ENCODE data around the gene ABCC4. TPM values are rescaled to one million over a fixed set of nuclear protein-coding genes. Genes with fewer than 3 reads are reported as not detected.

ABCC4 gene
- total RNA-seq, 4 donors from 2014 or later = 15.8 to 26.0 (median 23.8) TPM

DNA sequence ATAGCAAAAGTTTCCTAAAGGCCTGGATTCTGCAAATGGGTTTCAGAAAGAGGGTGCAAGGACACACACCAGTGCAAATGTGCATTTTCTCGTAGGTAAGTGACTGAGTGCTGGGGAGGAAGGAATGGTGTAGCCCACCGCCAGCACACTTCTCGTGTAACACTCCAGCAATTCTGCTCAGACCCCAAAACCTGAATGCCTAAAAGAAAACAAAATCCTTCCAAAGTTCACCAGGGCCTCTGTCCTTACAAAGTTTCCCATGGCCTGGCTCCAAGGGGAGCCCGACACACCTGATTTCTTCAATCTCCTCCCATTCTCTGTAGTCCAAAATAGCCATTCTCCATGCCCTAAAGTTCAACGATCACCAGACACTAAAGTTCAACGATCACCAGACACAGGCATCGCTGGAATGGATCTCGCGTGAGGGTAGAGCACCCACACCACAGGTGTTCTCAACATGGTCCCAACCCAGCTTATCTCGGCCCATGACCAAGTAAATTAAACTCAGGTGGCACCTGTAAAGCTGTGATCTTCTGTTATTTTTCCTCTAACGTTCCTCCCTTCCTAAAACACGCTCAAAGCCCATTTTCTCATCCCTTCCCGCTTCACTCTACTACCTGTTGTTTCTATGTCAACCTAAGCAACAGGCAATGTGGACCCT, 46.0 kb downstream of the ABCC4 start:
- Histone ChIP-seq H3K36me3 (no peaks in the 10 kb centered on the region), H3K27ac (no peak overlapping the region), H3K4me1 (no peaks in the 10 kb centered on the region), H3K9me3 (no peaks in the 10 kb centered on the region), H3K27me3 (no peaks in the 10 kb centered on the region), H3K4me3 (no peak overlapping the region)
- in situ Hi-C loops (cut with MboI; ENCODE audit: low pct_ligation_motif_present in 1 of 4, low pct_unique_long_range_greater_than_20kb in 1 of 4, low sequenced_read_pairs in 3 of 4) (no loop called here), intact Hi-C loops (cut with DNase I; ENCODE audit: low total_unique reads) (no loop called here)
- TF ChIP-seq EP300 (IDR thresholded peaks at IDR 0.05; ENCODE audit: low read depth) (no peak), POLR2AphosphoS5 (IDR thresholded peaks at IDR 0.05) (no peak), POLR2A (IDR thresholded peaks at IDR 0.05) (no peak)
- TF ChIP-seq, protein P1, sequence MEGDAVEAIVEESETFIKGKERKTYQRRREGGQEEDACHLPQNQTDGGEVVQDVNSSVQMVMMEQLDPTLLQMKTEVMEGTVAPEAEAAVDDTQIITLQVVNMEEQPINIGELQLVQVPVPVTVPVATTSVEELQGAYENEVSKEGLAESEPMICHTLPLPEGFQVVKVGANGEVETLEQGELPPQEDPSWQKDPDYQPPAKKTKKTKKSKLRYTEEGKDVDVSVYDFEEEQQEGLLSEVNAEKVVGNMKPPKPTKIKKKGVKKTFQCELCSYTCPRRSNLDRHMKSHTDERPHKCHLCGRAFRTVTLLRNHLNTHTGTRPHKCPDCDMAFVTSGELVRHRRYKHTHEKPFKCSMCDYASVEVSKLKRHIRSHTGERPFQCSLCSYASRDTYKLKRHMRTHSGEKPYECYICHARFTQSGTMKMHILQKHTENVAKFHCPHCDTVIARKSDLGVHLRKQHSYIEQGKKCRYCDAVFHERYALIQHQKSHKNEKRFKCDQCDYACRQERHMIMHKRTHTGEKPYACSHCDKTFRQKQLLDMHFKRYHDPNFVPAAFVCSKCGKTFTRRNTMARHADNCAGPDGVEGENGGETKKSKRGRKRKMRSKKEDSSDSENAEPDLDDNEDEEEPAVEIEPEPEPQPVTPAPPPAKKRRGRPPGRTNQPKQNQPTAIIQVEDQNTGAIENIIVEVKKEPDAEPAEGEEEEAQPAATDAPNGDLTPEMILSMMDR (IDR thresholded peaks at IDR 0.05) = no peak
- no peak for DNase-seq
- WGBS, 2 donors (ENCODE audit: low coverage in 1 of 2) = 95 to 96% methylated on average over 13 of the region's 13 CpGs

DNA sequence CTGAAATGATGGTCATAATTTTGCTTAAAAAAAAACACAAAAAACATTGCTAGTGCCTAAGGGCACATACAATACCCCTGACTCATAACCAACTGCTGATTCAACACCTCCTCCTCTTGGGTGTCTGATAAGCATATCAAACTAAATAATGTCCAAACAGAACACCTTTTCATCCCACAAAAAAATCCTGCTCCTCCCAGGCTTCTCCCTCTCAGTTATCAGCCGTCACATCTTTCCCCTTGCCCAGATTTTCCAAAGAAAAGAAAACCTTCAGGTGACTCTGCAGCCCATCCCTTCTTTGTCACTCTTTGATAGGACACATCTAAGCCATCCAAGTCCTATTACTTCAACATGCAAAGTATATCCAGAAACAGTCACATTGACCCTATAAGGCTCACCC, 46.9 kb downstream of the ABCC4 start:
- no peak for DNase-seq
- no peaks in the 10 kb centered on the region for H3K4me1 ChIP-seq
- TF ChIP-seq, protein P1 (IDR thresholded peaks at IDR 0.05) = no peak
- TF ChIP-seq POLR2AphosphoS5 (IDR thresholded peaks at IDR 0.05) (no peak), POLR2A (IDR thresholded peaks at IDR 0.05) (no peak), EP300 (IDR thresholded peaks at IDR 0.05; ENCODE audit: low read depth) (no peak)
- in situ Hi-C loops (cut with MboI; ENCODE audit: low pct_ligation_motif_present in 1 of 4, low pct_unique_long_range_greater_than_20kb in 1 of 4, low sequenced_read_pairs in 3 of 4) (no loop called here), intact Hi-C loops (cut with DNase I; ENCODE audit: low total_unique reads) (no loop called here)
- no peaks in the 10 kb centered on the region for H3K9me3 ChIP-seq
- H3K36me3 ChIP-seq = no peaks in the 10 kb centered on the region
- H3K4me3 ChIP-seq = no peak overlapping the region
- 92 to 100% methylated on average over 1 of the region's 1 CpG for WGBS, 2 donors (ENCODE audit: low coverage in 1 of 2)
- no peaks in the 10 kb centered on the region for H3K27me3 ChIP-seq
- H3K27ac ChIP-seq = no peak overlapping the region

DNA sequence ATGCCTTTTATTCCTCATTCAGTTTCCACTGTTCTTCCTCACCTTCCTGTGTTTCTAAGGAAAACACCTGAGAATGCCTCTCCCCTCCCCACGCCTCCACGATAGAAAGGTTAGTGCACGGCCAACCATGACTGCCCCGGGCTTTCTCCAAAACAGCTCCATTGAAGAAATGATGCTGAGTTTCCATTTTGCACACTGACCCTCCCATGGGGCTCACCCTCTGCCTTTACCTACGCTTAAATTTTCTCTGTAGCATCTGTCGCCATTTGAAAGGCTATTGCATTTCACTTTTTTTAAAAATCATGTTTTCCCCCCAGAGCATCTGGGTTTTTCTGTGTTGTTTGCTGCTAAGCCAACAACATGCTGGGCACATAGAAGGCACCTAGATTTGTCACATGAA, 48.2 kb downstream of the ABCC4 start:
- 90 to 95% methylated on average over 5 to 6 of the region's 6 CpGs for WGBS, 2 donors (ENCODE audit: low coverage in 1 of 2)
- no peak for TF ChIP-seq EP300 (IDR thresholded peaks at IDR 0.05; ENCODE audit: low read depth)
- no peak for TF ChIP-seq POLR2A (IDR thresholded peaks at IDR 0.05)
- TF ChIP-seq, protein P1 (IDR thresholded peaks at IDR 0.05) = no peak
- no peak for TF ChIP-seq POLR2AphosphoS5 (IDR thresholded peaks at IDR 0.05)
- H3K9me3 ChIP-seq = no peaks in the 10 kb centered on the region
- H3K27me3 ChIP-seq = no peaks in the 10 kb centered on the region
- DNase-seq = no peak
- no peaks in the 10 kb centered on the region for H3K36me3 ChIP-seq
- in situ Hi-C loops (cut with MboI; ENCODE audit: low pct_ligation_motif_present in 1 of 4, low pct_unique_long_range_greater_than_20kb in 1 of 4, low sequenced_read_pairs in 3 of 4) (no loop called here), intact Hi-C loops (cut with DNase I; ENCODE audit: low total_unique reads) (no loop called here)
- no peaks in the 10 kb centered on the region for H3K4me1 ChIP-seq
- no peak overlapping the region for H3K4me3 ChIP-seq
- H3K27ac ChIP-seq = no peak overlapping the region

DNA sequence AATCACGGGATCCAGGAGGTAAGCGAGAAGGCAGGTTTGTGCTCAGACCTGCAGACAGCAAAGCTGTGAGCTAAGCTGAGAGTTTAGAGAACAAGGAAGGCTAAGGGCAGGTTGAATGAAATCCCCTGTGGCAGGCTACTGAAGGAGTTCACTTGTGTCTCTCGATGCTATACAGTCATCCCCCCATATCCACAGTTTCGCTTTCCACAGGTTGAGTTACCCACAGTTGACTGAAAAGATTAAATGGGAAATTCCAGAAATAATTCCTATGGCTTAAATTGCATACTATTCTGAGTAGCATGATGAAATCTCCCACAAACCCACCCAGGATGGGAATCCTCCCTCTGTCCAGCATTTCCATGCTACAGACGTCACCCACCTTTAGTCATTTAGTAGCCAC, 49.6 kb downstream of the ABCC4 start:
- intact Hi-C loops (cut with DNase I; ENCODE audit: low total_unique reads) = no loop called here
- Histone ChIP-seq H3K36me3 (peaks cover 0 to 4% (median 0%) of the 10 kb centered on the region in 4 donors), H3K4me1 (peaks cover 0 to under 1% (median 0%) of the 10 kb centered on the region in 4 donors), H3K27me3 (no peaks in the 10 kb centered on the region), H3K27ac (no peak overlapping the region), H3K4me3 (no peak overlapping the region), H3K9me3 (no peaks in the 10 kb centered on the region)
- TF ChIP-seq, protein P1 (IDR thresholded peaks at IDR 0.05) = no peak
- TF ChIP-seq EP300 (IDR thresholded peaks at IDR 0.05; ENCODE audit: low read depth) = no peak
- TF ChIP-seq POLR2A (IDR thresholded peaks at IDR 0.05) = no peak
- no peak for TF ChIP-seq POLR2AphosphoS5 (IDR thresholded peaks at IDR 0.05)
- DNase-seq = no peak
- WGBS, 2 donors (ENCODE audit: low coverage in 1 of 2) = 91 to 94% methylated on average over 3 to 5 of the region's 5 CpGs
- in situ Hi-C loops (cut with MboI; ENCODE audit: low pct_ligation_motif_present in 1 of 4, low pct_unique_long_range_greater_than_20kb in 1 of 4, low sequenced_read_pairs in 3 of 4) = no loop called here

Data from transverse colon (tissue), 4 donors.